Measurements from ENCODE around the gene HSPB1.

DNA sequence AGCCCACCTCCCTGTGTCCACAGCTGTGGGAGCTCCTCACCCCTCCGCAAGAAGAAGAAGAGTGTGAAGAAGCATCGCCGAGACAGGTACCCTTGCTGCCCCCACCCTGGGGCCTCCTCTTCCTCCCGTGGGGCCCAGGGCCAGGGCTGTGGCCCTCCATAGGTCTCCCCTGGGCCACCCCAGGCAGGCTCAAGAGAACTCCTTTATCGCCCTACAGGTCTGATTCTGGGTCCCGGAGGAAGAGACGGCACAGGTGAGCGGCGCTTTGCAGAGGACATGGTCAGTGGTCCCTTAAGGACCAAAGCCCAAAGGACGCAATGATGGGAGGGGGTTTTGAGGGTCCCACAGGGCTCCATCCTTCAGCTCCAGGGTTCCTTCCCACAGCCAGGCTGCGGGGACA, 41.1 kb upstream of the HSPB1 start:
- TF ChIP-seq, protein P1, sequence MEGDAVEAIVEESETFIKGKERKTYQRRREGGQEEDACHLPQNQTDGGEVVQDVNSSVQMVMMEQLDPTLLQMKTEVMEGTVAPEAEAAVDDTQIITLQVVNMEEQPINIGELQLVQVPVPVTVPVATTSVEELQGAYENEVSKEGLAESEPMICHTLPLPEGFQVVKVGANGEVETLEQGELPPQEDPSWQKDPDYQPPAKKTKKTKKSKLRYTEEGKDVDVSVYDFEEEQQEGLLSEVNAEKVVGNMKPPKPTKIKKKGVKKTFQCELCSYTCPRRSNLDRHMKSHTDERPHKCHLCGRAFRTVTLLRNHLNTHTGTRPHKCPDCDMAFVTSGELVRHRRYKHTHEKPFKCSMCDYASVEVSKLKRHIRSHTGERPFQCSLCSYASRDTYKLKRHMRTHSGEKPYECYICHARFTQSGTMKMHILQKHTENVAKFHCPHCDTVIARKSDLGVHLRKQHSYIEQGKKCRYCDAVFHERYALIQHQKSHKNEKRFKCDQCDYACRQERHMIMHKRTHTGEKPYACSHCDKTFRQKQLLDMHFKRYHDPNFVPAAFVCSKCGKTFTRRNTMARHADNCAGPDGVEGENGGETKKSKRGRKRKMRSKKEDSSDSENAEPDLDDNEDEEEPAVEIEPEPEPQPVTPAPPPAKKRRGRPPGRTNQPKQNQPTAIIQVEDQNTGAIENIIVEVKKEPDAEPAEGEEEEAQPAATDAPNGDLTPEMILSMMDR (tag by site-specific recombination; IDR thresholded peaks at IDR 0.05): no peak
- TF ChIP-seq, protein P2, sequence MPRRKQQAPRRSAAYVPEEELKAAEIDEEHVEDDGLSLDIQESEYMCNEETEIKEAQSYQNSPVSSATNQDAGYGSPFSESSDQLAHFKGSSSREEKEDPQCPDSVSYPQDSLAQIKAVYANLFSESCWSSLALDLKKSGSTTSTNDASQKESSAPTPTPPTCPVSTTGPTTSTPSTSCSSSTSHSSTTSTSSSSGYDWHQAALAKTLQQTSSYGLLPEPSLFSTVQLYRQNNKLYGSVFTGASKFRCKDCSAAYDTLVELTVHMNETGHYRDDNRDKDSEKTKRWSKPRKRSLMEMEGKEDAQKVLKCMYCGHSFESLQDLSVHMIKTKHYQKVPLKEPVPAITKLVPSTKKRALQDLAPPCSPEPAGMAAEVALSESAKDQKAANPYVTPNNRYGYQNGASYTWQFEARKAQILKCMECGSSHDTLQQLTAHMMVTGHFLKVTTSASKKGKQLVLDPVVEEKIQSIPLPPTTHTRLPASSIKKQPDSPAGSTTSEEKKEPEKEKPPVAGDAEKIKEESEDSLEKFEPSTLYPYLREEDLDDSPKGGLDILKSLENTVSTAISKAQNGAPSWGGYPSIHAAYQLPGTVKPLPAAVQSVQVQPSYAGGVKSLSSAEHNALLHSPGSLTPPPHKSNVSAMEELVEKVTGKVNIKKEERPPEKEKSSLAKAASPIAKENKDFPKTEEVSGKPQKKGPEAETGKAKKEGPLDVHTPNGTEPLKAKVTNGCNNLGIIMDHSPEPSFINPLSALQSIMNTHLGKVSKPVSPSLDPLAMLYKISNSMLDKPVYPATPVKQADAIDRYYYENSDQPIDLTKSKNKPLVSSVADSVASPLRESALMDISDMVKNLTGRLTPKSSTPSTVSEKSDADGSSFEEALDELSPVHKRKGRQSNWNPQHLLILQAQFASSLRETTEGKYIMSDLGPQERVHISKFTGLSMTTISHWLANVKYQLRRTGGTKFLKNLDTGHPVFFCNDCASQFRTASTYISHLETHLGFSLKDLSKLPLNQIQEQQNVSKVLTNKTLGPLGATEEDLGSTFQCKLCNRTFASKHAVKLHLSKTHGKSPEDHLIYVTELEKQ (tag by site-specific recombination; IDR thresholded peaks at IDR 0.05; ENCODE audit: borderline replicate concordance): no peak
- no peak for TF ChIP-seq ZNF140 (tag by site-specific recombination; IDR thresholded peaks at IDR 0.05)
